D721Med (cell line): ENCODE results near the gene MAOB.

Experiments
- DNase-seq: peaks from one replicate; pipeline ENCODE4 v3.0.0; 2011; ENCODE audit warnings: low spot score; ENCODE audit not compliant: insufficient read length
- FAIRE-seq: peaks from 2 replicates; lab custom pipeline; 2011; peaks lifted over from hg19 to GRCh38; lab: Jason Lieb, UNC
- TF ChIP-seq, protein P1 (sequence below): IDR thresholded peaks from 2 replicates; pipeline ENCODE4 v1.5.1; 2012; ENCODE audit warnings: mild to moderate bottlenecking, control low read depth; ENCODE audit not compliant: insufficient read depth; ENCODE audit errors: missing control alignments

Gene MAOB

DNA sequence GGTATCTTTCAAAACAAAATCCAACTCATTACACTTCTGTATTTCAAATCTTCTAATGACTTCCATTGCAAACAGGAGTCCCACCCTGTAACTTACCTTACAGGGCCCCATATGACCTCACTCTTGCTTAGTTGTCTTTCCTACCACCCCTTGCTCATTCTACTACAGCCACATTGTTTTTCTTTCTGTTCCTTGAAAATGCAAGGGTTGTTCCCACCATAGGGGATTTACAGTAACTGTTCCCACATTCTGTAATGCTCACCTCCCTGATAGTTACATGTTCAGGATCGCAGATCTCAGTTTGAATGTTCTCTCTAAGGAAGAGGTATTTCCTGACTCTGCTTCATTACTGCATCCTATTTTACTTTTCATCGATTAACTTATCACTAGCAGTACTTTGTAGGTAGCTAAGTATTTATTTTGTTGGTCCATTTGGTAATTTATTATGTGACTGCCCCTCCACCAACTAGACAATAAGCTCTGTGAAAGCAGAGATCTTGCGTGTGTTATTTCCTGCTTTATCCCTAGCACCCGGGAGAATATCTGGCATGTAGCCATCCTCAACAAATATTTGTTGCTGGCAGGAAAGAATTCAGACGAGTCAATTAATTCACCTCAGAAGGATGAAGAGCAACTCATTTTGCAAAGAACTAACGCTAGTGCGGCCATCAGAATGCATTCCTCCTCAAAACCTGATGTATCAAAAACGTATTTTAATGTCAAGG is 21.4 kb downstream of the MAOB start:
- no peak for DNase-seq
- FAIRE-seq = no peak
- TF ChIP-seq, protein P1, sequence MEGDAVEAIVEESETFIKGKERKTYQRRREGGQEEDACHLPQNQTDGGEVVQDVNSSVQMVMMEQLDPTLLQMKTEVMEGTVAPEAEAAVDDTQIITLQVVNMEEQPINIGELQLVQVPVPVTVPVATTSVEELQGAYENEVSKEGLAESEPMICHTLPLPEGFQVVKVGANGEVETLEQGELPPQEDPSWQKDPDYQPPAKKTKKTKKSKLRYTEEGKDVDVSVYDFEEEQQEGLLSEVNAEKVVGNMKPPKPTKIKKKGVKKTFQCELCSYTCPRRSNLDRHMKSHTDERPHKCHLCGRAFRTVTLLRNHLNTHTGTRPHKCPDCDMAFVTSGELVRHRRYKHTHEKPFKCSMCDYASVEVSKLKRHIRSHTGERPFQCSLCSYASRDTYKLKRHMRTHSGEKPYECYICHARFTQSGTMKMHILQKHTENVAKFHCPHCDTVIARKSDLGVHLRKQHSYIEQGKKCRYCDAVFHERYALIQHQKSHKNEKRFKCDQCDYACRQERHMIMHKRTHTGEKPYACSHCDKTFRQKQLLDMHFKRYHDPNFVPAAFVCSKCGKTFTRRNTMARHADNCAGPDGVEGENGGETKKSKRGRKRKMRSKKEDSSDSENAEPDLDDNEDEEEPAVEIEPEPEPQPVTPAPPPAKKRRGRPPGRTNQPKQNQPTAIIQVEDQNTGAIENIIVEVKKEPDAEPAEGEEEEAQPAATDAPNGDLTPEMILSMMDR = no peak

DNA sequence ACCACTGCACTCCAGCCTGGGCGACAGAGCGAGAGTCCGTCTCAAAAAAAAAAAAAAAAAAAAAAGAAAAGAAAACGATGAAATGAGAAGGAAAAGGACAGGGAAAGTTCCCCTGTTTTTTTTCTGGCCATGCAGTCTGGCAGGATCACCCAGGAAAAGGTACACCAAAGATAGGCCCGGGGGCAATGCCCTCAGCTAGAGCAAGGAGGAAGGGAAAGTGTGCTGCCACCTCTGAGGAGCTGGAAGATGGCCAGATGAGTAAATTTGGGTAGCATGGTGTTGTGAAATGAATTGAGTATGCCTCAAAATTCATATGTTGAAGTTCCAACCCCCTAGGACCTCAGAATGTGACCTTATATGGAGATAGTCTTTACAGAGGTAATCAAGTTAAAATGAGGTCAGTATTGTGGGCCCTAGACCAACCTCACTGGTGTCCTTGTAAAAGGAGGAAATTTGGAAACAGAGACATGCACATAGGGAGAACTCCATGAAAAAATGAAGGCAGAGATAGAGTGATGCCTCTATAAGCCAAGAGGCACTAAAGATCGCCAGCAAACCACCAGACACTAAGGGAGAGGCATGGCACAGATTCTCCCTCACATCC is 28.9 kb downstream of the MAOB start:
- DNase-seq (no peak), FAIRE-seq (no peak)
- TF ChIP-seq, protein P1 = no peak

DNA sequence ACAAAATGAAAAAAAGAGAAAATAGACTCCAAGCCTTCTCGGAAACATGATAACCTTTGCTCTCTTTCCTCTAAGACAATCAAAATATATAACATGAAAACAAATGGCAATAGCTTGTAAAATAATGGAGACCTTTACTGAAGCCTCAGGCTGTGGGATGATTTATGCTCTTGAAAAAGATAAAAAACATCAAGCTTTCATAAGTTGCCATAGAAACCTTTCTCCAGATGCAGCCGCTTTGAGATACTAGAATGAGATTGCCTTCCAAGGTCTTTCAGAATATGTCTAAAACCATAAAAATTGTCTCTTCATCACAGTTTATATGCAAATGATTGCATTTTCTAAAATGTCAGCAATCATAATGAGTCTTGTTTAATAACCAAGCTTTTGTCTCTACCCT is 31.6 kb downstream of the MAOB start:
- TF ChIP-seq, protein P1 = no peak
- FAIRE-seq = no peak
- DNase-seq = no peak

DNA sequence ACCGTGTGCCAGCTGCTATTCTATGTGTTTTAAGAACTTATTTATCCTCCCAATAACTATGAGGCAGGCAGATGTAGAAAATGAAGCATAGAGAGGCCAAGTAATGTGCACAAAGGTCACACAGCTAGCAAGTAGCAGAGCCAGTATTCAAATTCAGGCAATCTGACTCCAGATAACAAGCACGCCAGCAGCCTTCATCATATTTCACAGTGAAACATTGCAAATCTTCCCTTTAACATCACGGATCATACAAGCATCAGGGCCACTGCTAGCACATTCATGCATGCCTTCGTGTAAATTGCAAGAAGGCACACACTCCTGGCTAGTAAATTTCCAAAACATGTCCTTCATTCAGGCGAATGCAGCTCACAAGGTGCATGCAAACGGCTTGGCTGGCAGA is 33.1 kb downstream of the MAOB start:
- TF ChIP-seq, protein P1 = no peak
- DNase-seq = no peak
- FAIRE-seq = no peak

DNA sequence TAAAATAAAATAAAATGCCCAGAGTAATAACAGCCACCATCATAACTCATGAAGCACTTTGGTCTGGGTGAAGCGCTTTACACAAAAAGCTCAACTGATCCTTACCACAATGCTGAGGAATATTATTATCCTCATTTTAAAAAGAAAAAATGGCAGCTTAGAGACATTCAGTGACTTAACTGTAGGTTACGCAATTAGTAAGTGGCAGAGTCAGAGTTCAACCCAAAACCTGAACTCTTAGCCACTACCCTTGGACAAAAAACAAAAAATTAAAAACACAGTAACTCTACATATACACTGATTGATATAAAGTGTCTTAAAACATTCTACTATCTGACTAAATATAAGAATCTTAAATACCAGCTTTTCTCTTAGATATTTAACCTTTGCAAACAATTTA is 34.9 kb downstream of the MAOB start:
- FAIRE-seq (no peak), DNase-seq (no peak)
- TF ChIP-seq, protein P1 = no peak

DNA sequence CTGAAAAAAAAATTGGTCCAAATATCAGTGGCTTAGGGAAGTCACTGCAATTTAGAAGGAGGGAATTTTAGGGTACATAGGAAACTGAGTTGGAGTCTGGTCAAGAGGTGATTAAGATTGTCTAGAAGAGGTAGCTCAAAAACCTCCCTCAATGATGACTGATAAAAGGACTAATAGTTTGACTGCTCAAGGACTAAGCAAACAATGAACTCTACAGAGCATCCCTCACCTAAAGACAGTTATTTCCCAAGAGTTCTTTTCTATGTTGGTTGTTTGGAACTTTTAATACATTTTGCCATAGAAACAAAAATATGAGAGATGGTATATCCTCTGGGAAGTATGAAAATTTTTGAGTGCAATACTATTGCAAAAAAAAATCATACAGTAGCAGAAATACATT is 35.7 kb downstream of the MAOB start:
- DNase-seq (no peak), FAIRE-seq (no peak)
- TF ChIP-seq, protein P1 = no peak

DNA sequence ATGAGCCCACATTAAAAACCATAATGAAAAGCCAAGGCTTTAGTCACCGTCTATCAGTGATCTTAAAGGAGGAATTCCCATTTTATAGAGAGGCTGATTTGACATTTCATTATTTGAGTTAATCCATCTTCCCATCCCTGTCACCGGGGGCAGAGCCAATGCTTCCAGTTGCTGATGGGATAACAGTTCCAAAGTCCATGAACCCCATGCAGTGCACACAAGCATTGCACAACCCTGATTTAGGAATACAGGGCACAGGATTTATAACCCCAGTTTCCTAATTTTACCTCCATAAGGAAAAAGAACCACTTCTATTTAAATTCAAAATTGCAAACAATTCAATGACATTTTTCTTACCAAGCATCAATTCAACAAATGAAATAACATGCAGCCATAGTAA is 36.5 kb downstream of the MAOB start:
- TF ChIP-seq, protein P1 = no peak
- FAIRE-seq = no peak
- DNase-seq = no peak
